ENCODE measurements around the gene THBD.

The THBD gene

GRCh38 chr20:23017516-23017915 lies 32.0 kb downstream of the THBD start:
- H3K4me3 ChIP-seq (ENCODE audit: low read depth, low read length), result no peak overlapping the region
- no peak for TF ChIP-seq CTCF (IDR thresholded peaks at IDR 0.05; ENCODE audit: insufficient read depth, low read depth, low read length, missing control alignments)
- DNase-seq (ENCODE audit: low read depth), result no peak

- DNase-seq (ENCODE audit: low read depth), result no peak
- no peak overlapping the region for H3K4me3 ChIP-seq (ENCODE audit: low read depth, low read length)
- no peak for TF ChIP-seq CTCF (IDR thresholded peaks at IDR 0.05; ENCODE audit: insufficient read depth, low read depth, low read length, missing control alignments)
Observed at GRCh38 chr20:23013429-23013828, 36.0 kb downstream of the THBD start.

GRCh38 chr20:23011008-23011721 lies 38.3 kb downstream of the THBD start:
- no peak overlapping the region for H3K4me3 ChIP-seq (ENCODE audit: low read depth, low read length)
- DNase-seq (ENCODE audit: low read depth), result no peak
- no peak for TF ChIP-seq CTCF (IDR thresholded peaks at IDR 0.05; ENCODE audit: insufficient read depth, low read depth, low read length, missing control alignments)

- DNase-seq (ENCODE audit: low read depth), result no peak
- TF ChIP-seq CTCF (IDR thresholded peaks at IDR 0.05; ENCODE audit: insufficient read depth, low read depth, low read length, missing control alignments), result no peak
- no peak overlapping the region for H3K4me3 ChIP-seq (ENCODE audit: low read depth, low read length)
Observed at GRCh38 chr20:23010096-23010495, 39.4 kb downstream of the THBD start.

- no peak for DNase-seq (ENCODE audit: low read depth)
- no peak for TF ChIP-seq CTCF (IDR thresholded peaks at IDR 0.05; ENCODE audit: insufficient read depth, low read depth, low read length, missing control alignments)
- H3K4me3 ChIP-seq (ENCODE audit: low read depth, low read length), result no peak overlapping the region
Observed at GRCh38 chr20:23009636-23010035, 39.8 kb downstream of the THBD start.

- H3K4me3 ChIP-seq (ENCODE audit: low read depth, low read length), result no peak overlapping the region
- no peak for DNase-seq (ENCODE audit: low read depth)
- TF ChIP-seq CTCF (IDR thresholded peaks at IDR 0.05; ENCODE audit: insufficient read depth, low read depth, low read length, missing control alignments), result no peak
Observed at GRCh38 chr20:23008667-23009066, 40.8 kb downstream of the THBD start.
